Measurements from ENCODE around the gene PNMA6F.

DNA sequence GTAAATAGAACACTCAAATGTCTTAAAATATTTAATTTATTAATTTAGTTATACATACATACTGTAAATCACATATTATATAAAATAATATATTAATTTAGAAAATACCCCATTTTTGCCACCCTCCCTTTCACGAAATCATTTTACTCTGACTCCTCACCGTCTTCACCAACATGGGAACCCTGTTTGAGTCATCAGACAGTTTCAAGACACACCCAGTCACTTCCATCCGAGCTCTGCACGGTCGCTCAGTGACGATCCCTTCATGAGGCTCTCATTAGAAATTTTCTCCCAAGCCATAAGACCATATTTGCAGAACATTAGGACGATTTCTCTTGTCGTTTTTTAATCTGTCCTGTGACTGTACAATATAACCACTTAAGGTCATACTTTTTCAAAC is 26.9 kb upstream of the PNMA6F start:
- TF ChIP-seq CTCF (IDR thresholded peaks at IDR 0.05): no peak
- no peak for TF ChIP-seq POLR2A (IDR thresholded peaks at IDR 0.05)

Data from Peyer's patch (tissue), 4 donors.